ENCODE measurements around the gene CAMKMT.

Gene CAMKMT

DNA sequence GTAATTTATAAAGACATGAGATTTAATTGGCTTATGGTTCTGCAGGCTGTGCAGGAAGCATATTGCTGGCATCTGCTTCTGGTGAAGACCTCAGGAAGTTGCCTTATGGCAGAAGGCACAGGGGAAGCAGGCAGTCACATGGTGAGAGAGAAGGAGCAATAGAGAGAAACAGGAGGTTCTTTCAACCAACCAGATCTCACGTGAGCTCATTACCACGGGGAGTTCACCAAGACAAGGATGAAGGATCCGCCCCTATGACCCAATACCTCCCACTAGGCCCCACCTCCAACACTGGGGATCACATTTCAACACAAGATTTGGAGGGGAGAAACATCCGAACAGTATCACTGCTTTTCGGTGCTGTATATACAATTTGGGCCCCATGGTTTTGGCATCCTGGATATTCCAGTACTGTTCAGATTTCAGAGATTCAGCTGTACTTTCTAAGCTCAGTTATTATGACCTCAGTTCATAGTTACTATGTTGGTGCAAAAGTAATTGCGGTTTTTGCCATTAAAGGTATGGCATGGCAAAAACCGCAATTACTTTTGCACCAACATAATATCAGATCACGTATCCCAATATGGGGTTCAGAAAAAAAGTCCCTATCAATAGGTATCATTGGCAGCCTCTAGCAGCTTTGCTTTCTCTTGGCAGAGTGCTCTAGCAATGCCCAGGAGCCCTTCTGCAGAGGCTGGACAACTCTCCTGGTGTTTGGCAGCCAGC, 390.2 kb downstream of the CAMKMT start:
- no peak for DNase-seq

DNA sequence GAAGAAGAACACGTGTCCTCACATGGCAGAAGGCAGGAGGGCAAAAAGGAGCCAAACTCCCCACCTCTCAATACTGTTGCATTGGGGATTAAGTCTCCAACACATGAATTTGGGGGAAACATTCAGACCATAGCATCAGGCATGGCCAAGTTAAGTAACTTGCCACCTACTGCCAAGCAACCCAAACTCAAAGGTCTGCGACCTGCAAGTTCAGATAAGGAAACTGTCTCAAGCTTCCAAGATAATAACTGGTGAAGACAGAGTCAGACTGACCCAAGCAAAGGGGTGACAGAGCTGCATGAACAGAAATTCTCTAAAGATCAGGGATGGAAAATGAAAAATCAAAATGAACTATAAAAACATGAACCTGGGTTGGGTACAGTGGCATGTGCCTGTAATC, 391.0 kb downstream of the CAMKMT start:
- DNase-seq = no peak

DNA sequence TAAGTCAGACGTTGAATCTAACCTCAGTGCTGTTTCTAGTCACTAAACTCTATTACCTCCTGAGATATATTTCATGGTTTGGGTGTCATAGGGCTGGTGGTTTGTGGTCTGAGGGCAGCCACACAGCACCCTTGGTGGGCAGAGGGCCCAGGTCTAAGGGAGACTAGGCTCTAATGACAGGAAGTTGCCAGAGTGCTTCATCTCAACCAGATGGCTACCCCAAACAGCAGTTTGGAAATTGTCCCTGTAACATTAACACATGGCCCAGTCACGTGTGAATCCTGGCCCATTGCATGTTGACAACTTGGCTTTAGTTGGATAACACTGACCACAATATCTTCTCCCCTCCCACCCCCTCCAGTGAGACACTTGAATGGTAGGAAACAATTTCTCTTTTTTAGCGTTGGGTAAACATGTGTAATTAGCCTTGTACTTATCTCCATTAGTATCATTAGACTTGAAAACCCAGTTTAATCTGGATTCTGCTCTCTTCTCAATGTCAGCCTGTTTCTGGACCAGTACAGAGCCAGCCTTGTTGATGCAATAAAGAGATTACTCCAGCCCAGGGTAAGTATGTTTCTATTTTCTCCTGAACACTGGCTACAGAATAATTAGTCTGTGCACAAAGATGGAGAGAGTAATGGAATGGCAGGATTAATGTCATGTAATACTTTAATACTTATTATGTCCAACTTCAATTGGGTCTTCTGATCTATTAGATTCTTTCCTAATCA, 392.0 kb downstream of the CAMKMT start:
- DNase-seq = no peak

DNA sequence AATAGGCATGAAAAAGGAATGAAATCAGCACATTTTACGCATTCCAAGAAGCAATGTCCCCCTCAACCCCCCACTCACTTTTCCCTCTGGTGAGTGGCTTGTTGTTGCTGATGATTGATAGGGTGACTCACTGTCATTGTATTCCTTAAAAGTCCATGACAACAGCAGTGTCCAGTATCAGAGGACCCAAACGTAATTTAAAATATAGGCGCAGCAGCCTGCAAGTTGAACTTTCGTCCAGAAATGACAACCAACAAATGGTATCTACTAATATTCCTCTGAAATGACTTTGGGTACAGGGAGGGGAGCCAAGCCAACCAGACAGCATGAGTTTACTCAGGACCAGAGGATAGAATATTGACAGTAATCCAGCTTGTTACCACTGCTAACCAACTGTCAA, 396.8 kb downstream of the CAMKMT start:
- DNase-seq = no peak

DNA sequence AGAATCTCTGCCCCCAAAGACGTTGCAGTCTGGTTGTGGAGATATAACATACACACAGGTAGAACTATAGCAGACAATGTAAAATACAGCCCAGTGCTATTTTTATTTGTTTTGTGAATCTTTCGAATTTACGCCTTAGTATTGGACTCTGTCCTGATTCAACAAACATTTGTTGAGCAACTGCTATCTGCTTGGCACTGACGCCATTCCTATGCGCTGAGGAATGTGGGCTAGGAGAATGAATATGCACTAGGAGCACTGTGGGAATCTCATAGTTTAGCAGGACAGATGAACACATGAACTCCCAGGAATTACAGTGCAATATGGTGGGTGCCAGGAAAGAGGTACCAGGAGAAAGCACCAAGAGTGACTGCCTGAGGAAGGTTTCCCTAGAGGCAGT, 398.1 kb downstream of the CAMKMT start:
- DNase-seq = no peak

DNA sequence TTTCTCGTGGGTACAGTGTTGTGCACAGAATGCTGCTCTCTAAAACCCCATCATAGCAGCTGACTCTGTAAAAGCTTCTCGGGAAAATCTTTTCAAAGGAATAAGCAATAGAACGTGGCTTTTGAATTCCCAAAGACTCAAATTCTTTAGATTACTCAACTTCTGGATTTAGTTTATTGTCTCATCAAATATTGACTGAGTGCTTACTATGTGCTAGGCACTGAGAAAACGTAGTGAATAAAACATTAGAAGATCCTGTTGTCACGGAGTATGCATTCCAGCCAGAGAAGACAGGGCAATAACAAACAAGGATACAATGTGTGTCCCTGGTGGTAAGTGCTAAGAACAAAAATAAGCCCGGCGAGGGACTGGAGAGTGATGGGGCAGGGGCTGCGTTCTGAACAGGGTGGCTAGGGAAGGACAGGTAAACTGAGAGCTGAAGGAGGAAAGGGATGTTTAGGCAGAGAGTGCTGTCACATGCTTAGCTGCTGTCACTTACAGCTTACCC, 401.6 kb downstream of the CAMKMT start:
- DNase-seq = no peak

DNA sequence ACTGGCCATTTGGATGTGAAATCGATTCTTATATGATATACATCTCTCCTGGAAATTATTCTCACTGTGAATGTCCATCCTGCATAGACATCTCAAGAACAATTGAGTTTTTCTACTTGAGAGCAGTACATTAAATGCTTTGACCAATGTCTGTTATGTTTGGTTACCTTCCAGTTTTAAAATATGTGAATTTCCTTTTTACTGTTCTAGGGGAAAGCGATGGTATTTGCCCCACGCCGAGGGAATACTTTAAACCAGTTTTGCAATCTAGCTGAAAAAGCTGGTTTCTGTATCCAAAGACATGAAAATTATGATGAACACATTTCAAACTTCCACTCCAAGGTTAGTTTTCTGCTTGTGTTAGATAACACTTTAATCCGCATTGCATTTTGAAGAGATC, 404.5 kb downstream of the CAMKMT start:
- DNase-seq = no peak

DNA sequence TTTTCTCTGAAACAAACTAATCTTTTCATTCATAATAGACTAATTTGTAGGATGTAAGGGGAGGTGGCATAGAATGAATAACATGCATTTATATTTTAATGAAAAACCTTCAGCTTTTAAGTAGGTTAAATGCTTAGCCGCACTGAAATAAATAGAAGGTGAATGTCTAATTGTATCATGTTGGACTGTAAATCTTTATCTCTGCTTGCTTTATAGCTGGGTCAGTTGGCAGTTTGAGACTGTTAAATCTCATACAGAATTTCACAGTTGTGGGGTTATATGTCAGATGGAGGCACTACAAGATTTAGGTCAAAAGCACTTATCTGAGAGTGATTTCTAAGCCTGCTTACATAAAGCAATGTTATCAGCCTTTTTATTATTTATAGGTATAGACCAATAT, 405.0 kb downstream of the CAMKMT start:
- DNase-seq = no peak

DNA sequence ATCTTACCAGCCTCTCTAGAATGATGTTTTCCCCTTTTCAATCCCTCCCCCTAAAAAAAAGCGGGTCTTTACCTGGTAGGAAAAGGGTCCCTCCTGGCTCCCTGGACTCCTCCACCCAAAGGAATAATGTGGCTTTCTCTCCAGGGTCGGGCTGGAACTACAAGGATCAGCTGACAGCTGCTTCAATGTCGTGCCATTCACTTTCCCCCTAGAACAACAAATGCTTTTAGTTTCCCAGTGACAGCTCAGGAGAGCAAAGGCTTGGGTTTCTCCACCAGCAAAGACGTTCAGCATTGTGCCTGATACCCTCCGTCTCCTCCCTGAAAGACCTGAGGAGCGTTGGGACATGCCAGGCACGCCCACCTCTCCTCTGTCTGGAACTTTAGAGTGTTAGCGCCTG, 405.9 kb downstream of the CAMKMT start:
- no peak for DNase-seq

DNA sequence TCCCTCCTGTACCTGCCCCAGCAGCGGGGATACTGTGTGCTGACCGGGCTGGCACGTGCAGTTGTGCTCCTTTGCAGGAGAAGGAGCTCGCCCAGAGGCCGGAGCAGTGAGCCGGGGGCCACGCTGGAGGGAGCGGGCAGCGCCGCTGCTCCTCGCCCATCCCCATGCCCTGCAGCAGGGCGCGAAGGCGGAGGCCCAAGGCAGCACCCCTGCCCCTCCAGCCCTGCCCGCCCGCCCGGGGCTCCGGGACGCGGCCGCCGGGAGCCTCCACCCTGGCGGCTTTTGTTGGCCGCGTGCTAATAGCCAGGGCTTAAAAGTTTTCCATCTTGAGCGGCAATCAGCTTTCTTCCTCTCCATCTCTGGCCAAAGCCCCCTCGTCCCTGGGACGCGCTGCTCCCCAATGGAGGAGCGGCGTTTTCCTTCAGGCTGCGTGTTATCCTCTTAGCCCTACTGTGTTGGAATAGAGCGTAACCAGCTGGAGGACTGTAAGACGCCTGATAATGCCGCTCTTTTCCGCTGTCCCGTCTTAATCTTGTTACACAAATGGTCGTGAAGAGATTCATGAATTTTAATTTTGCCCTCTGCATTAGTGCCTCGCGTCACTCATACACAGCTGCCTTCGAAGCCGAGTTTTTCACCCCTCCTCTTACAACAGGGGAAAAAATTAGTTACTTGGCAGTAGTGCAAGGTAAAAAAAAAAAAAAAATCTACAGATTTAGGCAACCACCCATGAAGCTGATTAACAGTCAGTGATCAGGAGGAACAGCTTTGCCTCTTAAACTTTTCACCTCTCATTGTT, 406.9 kb downstream of the CAMKMT start:
- no peak for DNase-seq

DNA sequence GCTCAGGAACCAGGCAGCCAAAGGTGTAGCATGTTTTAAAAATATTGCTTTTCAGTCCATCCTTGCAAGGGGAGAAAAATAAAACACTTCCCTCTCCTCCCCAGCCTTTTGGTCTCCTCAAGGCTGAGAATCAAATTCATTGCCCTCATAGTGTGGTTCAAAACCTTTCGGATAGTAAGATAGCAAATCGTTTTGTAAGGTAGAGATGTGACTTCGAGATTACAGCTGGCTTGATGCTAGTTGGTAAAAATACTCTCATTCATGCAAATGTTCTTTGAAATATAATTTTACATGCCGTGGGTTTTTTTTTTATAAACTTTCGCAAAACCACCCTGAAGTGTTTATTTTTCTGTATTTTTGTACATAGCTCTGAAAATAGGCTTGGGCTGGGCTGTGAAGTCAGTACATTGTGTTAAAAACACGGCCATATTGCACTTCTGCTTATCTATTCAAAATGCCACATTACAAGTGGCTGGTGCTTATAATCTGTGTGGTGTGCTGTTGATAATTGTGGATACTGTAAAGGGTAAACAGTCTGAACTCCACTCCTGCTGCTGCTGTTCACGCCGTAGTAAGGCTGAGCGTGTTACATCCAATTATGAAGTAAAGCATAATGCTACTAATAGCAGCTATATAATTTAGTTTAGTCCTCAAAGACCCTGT, 407.7 kb downstream of the CAMKMT start:
- DNase-seq = no peak

DNA sequence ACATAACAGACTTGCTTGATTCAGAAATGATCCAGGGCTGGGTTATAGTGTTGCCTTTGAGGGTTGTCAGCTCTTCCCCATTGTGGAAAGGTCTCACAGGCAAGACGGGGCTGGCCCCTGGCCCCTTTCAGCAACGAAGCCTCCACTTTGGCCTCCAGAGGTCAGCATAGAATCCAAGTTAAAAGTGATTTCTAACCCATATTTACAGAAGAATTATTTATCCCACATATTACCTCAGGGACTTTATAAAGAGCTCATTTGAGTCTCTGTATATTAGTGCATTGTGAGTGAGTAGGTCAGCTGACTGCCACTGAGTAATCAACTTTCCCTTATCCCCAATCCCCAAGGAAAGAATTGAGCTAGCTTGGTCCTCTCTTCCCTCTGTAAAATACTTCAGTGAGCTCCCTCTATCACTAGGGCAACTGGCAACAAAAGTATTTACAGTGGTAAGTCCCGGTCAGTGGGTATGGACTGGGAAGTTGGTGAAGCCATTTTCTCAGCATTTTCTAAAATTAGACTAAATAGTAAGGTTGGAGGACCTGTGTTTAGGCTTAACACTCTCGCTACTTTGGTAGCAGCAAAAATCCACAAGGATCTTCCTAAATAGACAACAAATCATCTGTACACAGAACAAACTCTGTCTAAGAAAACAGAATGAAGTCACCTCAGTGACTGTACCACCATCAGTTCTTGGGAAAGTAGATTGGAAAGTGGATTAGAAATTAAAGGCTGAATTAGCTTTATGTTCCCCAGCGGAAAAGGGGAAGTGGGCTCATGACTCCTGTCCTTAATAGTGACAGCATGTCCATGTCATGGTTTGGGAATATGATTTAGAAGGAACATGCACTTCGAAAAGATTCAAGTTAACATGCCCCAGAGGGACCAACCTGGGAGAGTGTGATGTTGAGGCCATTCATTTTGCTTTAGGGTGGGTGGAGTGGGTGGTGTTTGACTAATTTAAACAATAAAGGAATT, 408.8 kb downstream of the CAMKMT start:
- DNase-seq = no peak

DNA sequence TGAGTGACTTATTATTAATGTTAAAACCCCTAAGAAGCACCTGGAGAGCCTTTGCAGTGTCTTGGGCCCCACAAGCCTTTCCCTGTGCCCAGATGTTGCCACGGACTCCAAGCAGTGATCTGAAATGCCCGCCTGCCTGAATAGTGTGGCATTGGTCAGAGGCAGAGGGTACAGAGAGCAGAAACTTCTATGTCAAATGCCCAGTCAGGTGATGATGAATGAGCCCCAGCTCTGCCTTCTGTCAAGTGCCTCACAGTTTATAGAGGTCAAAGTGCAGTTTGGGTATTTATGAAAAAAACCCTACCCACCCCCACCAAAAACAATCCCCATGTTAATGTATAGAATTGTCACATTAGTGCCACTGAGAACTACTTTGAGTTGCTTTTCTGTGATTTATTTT, 409.8 kb downstream of the CAMKMT start:
- no peak for DNase-seq

DNA sequence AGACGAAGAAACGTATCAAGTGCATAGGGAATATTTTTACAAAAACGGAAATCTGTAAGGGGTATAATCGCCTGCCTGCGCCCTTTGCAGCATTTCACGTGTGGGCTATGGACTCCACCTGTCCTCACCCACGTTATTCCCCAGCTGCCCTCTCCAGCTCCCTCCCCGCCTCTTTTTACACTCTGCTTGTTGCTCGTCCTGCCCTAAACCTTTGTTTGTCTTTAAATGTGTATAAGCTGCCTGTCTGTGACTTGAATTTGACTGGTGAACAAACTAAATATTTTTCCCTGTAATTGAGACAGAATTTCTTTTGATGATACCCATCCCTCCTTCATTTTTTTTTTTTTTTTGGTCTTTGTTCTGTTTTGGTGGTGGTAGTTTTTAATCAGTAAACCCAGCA, 410.4 kb downstream of the CAMKMT start:
- DNase-seq = no peak

DNA sequence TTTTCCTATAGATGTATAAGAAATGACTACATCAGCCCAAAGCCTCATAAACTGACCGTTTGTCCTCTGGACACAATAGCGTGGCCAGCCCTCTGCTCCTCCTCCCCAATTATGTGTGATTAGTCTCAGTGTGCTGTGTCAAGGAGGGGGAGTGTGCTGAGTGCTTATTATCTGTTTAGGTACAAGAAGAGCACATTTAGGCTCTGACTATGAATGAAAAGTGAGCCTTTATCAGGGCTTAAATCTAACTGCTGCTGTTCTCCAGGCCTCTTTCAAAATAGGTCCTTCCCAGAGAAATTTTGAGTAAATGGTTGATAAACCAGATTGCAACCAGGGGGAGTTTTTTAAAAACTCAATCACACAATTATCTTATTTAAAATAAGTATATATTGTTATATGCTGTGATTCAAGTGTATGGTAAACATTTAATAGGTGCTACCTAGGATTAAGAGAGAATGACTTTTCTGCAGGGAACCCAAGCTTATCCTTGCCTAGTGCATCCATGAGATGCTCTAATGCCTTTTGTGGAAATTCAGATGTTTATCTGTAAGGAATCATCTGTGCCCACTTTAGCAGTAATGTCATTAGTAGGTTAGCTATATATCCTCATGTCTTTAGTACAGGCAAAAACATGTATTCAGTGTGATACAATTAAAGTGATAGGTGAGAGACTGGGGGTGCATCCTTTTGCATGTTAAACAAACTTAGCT, 411.1 kb downstream of the CAMKMT start:
- no peak for DNase-seq

DNA sequence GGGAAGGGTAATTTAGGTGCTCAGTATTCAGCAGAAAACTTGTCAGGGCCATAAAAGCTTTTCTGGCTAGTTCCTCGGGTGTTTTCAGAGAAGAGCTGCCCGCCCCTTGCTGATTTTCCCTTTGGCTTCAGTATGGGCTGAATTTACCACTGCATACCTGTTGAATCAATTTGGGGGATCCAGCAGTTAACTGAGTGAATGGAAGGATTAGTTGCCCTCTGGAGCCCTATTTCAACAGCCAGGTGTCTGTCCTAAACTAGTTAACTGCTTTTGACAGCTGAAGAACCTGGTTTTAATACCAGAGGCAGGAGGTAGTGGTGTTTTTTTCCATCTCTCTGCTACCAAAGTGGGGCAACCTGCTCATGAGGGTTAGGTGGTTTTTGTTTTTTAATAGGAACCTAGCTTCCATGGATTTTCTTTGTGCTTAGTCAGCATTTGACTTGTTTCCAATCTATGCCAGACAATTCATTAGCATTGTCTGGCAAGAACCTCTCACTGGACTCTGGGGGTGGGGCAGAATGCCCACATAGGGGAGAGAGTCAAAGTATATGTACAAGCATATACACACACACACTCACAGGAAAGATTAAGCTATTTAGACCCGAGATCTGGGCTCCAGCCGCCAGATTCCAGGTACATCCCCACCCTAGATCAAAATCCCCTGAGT, 413.2 kb downstream of the CAMKMT start:
- DNase-seq = no peak

DNA sequence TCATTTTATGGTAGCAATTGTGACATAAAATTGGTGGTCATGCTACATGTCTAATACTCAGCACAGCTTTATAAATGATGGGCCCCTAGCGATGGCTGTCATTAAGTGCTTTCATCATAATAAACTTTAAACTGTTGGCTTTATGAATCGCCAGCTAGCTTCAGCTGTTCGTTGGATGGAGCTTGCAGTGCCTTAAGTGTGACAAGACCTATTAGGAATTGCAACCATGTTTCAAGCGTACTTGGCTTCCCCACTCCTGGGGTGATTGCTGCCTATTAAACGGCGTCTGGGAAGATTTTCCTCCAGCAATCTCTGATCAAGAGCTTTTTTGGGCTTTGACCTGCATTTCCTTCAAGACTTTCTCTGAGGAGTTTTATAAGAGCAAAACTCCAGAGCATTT, 415.3 kb downstream of the CAMKMT start:
- DNase-seq = no peak

DNA sequence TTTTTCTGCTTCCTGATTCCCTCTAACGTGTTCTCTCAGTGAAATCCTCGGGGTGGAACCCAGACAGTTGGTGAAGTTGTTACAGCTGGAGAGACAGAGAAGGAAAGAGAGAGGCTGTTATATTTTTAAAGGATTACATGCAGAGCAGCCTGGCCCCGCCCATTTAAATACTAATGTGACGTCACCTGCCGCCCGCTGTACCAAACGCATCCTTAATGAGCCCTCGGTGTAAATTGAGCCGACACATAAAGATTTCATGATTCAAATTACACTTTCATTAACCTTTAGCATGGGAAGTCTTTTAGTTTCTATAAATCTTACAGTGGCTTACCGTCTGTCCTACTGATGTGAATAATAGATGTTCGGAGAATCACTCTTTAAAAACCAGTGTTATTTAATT, 415.8 kb downstream of the CAMKMT start:
- DNase-seq = peak in 1 of 2 experiments; percentile 10

DNA sequence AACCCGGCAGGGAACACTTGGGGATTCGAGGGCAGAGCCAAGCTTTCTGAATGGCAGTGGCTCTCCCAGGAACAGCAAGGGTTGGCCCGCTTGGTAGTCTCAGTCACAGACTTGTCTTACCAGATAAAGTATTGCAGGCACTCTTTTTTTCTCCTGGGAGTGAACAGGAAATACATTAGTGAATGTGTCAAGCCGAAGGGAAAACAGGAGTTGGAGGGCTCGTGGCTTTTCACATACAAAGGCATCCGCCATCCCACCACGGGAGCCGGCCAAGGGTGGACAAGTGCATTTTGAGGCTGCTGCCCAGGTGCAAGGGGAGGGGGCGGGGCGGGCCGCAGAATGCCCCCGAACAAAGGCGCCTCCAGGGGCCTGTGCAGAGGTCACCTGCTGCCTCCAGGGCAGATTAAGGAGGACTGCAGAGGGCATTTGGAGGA, 416.5 kb downstream of the CAMKMT start:
- no peak for DNase-seq

DNA sequence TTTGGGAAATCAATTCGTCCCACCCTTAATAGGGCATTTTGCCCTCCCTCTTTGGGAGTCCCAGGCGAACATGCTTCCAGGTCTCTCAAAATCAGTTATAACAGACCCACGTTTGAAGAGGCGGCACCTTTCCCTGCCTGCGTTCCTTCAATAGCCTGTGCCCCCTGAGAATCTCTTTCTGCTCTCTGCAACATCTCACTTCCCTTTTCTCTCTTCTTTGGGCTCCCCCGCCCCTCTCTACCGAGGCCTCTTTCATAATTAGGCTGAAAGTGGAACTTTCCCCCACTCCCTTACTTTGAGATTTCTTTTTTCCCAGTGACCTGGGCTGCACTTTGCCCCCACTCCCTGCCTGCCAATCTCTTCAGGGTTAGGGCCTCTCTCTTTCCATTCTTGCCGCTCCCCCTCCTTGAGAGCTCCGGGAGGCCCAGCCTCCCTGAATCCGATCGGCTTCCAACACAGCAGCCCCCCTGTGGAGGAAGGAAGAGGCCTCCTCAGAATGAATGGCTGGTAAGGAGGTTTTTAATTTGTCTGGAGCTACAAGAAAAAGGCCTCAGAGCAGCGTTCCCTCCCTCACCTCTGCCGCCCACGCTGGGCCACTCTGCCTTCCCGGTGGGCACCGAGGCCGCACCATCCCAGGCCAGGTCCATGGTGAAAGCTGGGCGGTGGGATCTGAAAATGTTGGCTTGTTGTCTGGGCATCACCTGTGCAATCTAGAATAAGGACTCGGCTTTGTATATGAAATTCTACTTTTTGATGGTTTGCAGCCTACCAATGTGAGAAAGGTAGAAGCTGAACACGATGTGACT, 417.1 kb downstream of the CAMKMT start:
- no peak for DNase-seq
